Activated CD4-positive, CD25-positive, alpha-beta regulatory T cell treated with anti-CD3 and anti-CD28 coated beads, Interleukin-2, amount 50 U/mL, for 16 hours (primary cell): ENCODE data around the gene RPL29.

Source experiments
- DNase-seq: peaks from one replicate; pipeline ENCODE4 v3.0.0-alpha.2; 2020; ENCODE audit warnings: low read depth, low spot score

The RPL29 gene

GRCh38 chr3:51966016-51966415, 29.7 kb downstream of the RPL29 start:
- no peak for DNase-seq

- no peak for DNase-seq
Observed at GRCh38 chr3:51964521-51964920, 31.2 kb downstream of the RPL29 start.

GRCh38 chr3:51963951-51964451, 31.7 kb downstream of the RPL29 start:
- DNase-seq, result no peak

GRCh38 chr3:51962854-51963530, 32.7 kb downstream of the RPL29 start:
- no peak for DNase-seq

GRCh38 chr3:51961602-51962569, 33.8 kb downstream of the RPL29 start:
- no peak for DNase-seq

- DNase-seq, result no peak
Observed at GRCh38 chr3:51961011-51961410, 34.7 kb downstream of the RPL29 start.

- no peak for DNase-seq
Observed at GRCh38 chr3:51960386-51960785, 35.3 kb downstream of the RPL29 start.

GRCh38 chr3:51959651-51960050, 36.0 kb downstream of the RPL29 start:
- no peak for DNase-seq

- DNase-seq, result no peak
Observed at GRCh38 chr3:51958603-51959521, 36.8 kb downstream of the RPL29 start.

GRCh38 chr3:51957520-51958205, 38.0 kb downstream of the RPL29 start:
- DNase-seq, result no peak

- no peak for DNase-seq
Observed at GRCh38 chr3:51955893-51956770, 39.6 kb downstream of the RPL29 start.

- DNase-seq, result no peak
Observed at GRCh38 chr3:51955175-51955892, 40.4 kb downstream of the RPL29 start, which contains the start of gene GPR62. Gene GPR62 (plus strand): TSS chr3:51955381. CDS start chr3:51955653, 272 bp downstream.

GRCh38 chr3:51954713-51955112, 41.0 kb downstream of the RPL29 start:
- no peak for DNase-seq

- DNase-seq, result no peak
Observed at GRCh38 chr3:51954105-51954504, 41.6 kb downstream of the RPL29 start.

- DNase-seq, result no peak
Observed at GRCh38 chr3:51953445-51953844, 42.2 kb downstream of the RPL29 start.

- DNase-seq, result no peak
Observed at GRCh38 chr3:51950899-51951298, 44.8 kb downstream of the RPL29 start.

- no peak for DNase-seq
Observed at GRCh38 chr3:51949121-51949520, 46.6 kb downstream of the RPL29 start.

- DNase-seq, result no peak
Observed at GRCh38 chr3:51948016-51948580, 47.6 kb downstream of the RPL29 start.
